ENCODE measurements around the gene HIP1. TPM values are rescaled to one million over a fixed set of nuclear protein-coding genes. Genes with fewer than 3 reads are reported as not detected.
"Not testable (repeated sequence)": the region's sequence is repeated elsewhere in the genome, so short reads cannot be mapped to it uniquely, and the experiment has no call there.

Gene HIP1
- total RNA-seq, 1 donor from 2014 or later = 13.5 TPM

DNA sequence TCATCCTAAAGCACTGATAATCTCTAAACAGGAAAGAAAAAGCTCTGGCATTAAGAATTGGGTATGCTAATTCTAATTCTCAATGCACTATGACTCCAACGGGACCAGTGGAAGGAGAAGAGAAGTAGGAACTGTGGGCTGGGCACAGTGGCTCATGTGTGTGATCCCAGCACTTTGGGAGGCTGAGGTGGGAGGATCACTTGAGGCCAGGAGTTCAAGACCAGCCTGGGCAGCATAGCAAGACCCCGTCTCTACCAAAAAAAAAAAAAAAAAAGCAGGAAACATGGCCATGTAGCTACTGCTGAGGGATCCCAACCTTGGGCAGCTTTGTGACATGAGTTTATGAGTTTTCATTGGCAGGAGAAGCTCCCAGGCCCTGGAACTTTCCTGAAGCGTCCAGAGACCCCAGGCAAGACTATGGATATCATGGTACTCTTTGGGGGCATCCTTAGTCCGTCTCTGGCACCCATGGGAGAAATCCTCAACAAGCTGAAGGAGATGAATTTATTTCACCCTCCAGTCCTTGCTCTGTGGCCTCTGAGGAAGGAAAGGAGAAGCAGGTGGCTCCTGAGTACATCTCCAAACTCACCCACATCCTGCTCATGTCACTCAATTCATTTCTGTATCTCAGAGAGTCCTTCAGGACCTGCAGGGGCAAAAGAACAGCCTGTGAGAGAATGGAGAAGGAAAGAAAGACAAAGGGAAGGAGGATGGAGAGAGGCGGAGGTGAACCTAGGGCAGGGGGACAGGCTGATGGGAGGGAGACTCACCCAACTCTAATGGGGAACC is 147.1 kb downstream of the HIP1 start:
- FAIRE-seq = no peak
- DNase-seq (ENCODE audit: low spot score in 2 of 2) = no peak

DNA sequence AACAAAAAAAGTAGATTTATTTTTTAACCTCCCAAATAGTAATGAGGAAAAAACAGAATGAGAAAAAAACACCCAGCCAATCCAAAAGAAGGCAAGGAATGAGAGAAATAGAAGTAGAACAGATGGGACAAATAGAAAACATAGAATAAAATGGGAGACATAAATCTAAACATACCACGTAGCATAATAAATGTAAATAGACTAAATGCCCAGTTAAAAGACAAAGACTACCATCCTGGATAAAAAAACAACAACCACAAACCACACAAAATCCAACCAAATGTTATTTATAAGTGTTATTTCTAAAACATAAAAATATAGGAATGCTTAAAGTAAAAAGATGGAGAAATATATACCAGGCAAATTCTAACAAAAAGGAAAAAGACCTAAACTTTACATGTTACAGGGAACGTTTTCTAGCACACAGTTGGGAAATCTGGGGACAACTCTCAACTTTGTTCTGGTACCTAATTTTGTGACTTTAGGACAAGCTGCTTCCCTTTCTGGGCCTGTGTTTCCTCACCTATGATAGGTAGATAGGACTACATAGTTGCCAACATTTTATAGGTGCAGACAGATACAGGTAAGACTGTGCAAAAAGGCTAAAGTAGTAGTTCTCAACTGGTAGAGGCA is 148.3 kb downstream of the HIP1 start:
- no peak for FAIRE-seq
- DNase-seq (ENCODE audit: low spot score in 2 of 2) = no peak

GRCh38 chr7:75584354-75584753 is 154.4 kb downstream of the HIP1 start:
- DNase-seq (ENCODE audit: low spot score in 2 of 2) (no peak), FAIRE-seq (no peak)

GRCh38 chr7:75583255-75583654 is 155.5 kb downstream of the HIP1 start:
- no peak for FAIRE-seq
- DNase-seq (ENCODE audit: low spot score in 2 of 2) = no peak

DNA sequence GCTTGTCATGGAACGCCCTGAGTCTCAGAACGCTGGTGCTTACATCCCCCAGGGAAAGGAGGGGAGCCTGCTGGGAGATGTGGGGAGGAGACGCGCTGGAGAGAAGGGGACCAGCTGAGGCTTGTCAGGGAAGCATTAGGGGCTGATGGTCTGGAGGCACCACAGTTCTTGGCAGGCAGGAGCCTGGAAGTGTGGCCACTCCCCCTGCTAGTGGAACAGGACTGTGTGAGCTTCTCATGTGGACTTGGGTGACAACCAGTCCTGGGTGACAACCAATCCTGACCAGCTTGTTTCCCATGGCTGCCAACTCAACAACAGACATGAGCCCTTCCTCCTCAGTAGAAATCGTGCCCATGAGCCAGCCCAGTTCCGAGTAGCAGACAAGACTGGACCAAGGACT is 158.8 kb downstream of the HIP1 start:
- no peak for FAIRE-seq

GRCh38 chr7:75578081-75578480 is 160.7 kb downstream of the HIP1 start:
- DNase-seq (ENCODE audit: low spot score in 2 of 2) (no peak), FAIRE-seq (no peak)

More for the DNA sequence above, 158.8 kb downstream of the HIP1 start:
- no peak for DNase-seq (ENCODE audit: low spot score in 2 of 2)

DNA sequence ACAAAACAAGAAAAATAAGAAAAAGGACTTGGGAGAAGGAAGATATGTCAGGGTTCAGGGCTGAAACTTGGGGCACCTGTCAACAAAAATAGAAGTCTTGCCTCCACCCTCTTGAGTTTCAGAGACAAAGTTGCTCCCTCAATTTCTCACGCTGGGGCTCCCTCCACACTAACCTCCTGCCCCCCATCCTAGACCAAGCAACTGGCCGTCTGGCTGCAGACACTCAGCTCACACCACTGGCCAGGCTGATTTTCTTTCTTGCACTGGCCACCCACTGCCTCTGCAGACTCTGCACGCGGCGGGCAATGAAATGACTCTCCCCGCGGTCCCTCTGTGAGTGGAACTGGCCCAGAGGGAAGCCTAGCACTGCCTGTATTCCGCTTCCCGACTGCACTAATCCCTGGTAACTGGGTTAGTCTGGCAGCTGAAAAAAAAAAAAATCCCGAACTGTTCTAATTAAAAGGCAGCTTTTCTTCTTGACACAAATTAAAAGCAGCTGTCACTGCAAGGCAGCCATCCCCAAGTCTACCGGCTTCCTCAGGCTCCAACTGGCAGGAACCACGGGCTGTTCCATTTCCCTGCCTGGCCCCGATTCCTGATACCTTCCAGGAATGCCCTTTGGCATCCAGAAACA is 163.1 kb downstream of the HIP1 start:
- FAIRE-seq = no peak

GRCh38 chr7:75573477-75574019 is 165.2 kb downstream of the HIP1 start:
- DNase-seq (ENCODE audit: low spot score in 2 of 2) = no peak
- FAIRE-seq = no peak

More for the DNA sequence above, 163.1 kb downstream of the HIP1 start:
- DNase-seq (ENCODE audit: low spot score in 2 of 2) = no peak

GRCh38 chr7:75572814-75573213 is 165.9 kb downstream of the HIP1 start:
- DNase-seq (ENCODE audit: low spot score in 2 of 2) = no peak
- no peak for FAIRE-seq

- no peak for FAIRE-seq
- DNase-seq (ENCODE audit: low spot score in 2 of 2) = no peak
Measured at GRCh38 chr7:75572396-75572795, 166.3 kb downstream of the HIP1 start.

DNA sequence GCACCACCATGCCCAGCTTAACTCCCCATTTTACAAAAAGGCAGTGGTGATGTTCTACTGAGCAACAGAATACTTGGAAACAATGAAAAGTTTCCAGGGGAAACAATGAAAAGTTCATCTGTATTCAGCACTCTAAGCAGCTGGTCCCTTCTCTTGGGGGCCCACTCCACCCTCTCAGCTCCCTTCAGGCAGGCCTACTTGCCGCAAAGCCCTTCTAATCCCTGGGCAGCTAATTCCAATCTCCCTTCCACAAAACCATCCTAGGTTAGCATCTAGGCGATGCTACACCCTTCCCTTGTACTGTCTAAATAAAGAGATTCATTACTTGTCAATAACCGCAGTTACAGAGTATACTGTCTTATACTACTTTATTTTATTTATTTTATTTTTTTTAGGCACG is 167.5 kb downstream of the HIP1 start:
- DNase-seq (ENCODE audit: low spot score in 2 of 2) (no peak), FAIRE-seq (no peak)

GRCh38 chr7:75569629-75570282 is 169.0 kb downstream of the HIP1 start:
- not testable (repeated sequence) for DNase-seq (ENCODE audit: low spot score in 2 of 2); FAIRE-seq

DNA sequence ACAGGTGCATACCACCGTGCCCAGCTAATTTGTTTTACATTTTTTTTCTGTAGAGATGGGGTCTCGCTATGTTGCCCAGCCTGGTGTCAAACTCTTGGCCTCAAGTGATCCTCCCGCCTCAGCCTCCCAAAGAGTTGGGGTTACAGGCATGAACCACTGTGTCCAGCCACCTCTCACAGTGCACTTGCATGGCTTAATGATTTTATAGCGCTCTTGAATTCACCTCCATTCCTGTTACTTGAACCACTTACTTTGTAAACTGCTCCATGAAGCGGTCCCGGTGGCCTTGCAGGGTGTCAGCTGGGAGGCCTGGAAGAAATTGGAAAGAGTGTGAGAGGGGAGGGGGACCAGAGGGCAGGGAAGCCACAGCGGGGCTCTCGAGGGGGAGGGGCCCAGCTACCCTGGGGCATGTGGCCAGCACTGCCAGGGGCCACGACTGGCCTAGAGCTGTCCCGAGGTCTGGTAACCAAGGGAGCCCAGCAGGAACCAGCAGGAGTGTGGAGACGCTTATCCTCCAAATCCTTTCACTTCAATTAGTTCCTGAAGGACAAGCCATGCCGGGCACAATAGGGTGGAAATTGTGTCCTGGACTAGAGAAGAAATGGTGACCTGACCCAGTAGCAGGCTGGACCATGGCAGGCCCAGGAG is 170.7 kb downstream of the HIP1 start:
- FAIRE-seq = no peak
- DNase-seq (ENCODE audit: low spot score in 2 of 2) = no peak

- peak in 1 of 2 donors; percentile 30 for DNase-seq (ENCODE audit: low spot score in 2 of 2)
- no peak for FAIRE-seq
Measured at GRCh38 chr7:75565132-75565837, 173.5 kb downstream of the HIP1 start.

DNA sequence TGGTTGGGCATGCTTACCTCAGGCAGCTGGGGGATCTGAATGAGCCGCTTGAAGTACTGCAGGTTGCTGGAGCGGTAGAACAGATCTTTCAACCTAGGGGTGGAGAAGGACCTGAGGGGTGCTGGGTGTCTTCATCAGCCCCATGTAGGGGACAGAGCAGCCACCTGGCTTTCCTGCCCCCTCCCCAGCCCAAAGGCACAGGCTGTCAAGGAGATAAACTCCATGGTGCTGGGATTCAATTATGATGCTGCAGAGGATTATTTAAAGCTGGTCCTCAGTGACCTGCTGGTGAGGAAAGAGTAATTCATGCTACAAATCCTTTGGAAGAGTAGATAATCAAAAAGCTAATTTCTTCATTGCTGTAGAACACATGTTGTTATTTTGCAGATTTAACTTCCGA is 175.6 kb downstream of the HIP1 start:
- FAIRE-seq = no peak
- DNase-seq (ENCODE audit: low spot score in 2 of 2) = no peak

- no peak for FAIRE-seq
- no peak for DNase-seq (ENCODE audit: low spot score in 2 of 2)
Measured at GRCh38 chr7:75559976-75560365, 178.8 kb downstream of the HIP1 start.

DNA sequence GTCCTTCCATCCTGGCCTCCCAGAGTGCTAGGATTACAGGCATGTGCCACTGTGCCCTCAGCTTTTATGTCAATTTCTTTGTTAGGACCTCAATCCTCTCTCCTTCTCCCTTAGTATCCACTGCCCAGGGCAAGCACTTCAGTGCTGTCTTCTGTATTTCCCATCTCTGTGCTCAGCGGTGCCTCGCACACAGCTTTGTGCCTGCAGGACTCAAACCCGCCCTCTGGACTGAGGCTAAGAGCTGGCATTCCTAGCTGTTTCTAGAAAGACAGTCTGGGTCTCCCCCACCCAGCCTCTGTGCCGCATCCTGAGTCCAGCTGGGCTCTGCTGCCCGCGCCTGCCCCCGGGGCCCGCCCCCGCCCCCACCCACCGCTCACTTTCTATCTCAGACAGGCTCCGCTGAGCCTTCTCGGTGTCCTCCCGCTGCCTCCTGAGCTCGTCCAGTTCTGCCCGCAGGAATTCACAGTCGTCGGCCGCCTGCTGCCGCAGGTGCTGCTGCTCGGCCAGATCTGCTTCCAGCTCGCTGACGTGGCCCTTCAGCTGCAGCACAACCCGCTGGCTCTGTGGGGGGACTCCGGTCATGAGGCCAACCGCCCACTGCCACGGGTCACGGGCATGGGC is 179.3 kb downstream of the HIP1 start:
- no peak for FAIRE-seq
- DNase-seq (ENCODE audit: low spot score in 2 of 2) = peak in 1 of 2 donors; percentile 36

DNA sequence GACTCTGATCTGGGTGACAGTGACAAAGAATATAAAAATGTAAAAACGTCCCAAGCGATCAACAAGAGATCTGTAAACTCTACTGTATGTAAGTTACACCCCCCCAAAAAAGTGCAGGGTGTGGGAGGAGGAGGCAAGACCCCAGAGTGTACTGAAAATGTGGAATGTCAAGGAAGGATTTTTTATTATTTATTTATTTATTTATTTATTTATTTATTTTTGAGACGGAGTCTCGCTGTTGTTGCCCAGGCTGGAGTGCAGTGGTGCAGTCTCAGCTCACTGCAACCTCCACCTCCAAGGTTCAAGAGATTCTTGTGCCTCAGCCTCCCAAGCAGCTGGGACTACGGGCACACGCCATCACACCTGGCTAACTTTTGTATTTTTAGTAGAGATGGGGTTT is 181.9 kb downstream of the HIP1 start:
- FAIRE-seq; DNase-seq (ENCODE audit: low spot score in 2 of 2): not testable (repeated sequence)

GRCh38 chr7:75555736-75556135 is 183.0 kb downstream of the HIP1 start:
- no peak for FAIRE-seq
- no peak for DNase-seq (ENCODE audit: low spot score in 2 of 2)
